ENCODE data around the gene HSD17B10.
A peak's percentile ranks its signal among the peaks of the same experiment; 100 is the strongest.
"Not testable (repeated sequence)": the region's sequence is repeated elsewhere in the genome, so short reads cannot be mapped to it uniquely, and the experiment has no call there.

Gene HSD17B10

DNA sequence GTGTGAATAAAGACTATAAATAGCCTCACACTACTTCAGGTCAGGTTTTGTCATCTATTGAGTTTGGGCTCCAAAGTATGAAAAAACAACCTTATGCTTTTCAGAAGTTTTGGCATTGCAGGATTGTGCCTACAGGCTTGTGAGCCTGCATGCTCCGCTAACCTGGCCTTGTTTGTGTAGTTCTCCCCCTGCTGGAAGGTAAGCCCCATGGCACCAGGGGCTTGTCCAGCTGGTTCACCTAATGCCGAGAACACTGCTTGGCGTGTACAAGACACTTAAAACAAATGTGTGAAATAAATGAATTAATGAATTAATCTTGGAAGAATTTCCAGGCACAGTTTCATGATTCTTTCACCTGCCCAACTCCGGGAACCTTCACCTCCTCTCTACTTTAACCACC is 1.8 kb upstream of the HSD17B10 start:
- DNase-seq: peak; percentile 61

DNA sequence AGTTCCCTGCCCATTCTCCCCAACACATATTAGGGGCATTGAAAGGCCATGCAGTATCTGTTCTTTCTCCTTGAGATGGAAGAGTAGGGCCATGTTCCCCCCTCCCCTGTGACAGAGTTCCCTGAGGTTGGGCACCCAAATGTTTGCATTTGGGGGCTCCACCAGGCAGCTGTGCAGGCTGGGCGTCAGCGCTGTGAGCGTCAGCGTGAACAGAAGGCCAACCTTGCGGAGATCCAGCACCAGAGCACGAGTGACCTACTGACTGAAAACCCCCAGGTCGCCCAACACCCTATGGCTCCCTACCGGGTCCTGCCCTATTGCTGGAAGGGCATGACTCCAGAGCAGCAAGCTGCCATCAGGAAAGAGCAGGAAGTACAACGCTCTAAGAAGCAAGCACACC is 3.9 kb downstream of the HSD17B10 start:
- no peak for DNase-seq

DNA sequence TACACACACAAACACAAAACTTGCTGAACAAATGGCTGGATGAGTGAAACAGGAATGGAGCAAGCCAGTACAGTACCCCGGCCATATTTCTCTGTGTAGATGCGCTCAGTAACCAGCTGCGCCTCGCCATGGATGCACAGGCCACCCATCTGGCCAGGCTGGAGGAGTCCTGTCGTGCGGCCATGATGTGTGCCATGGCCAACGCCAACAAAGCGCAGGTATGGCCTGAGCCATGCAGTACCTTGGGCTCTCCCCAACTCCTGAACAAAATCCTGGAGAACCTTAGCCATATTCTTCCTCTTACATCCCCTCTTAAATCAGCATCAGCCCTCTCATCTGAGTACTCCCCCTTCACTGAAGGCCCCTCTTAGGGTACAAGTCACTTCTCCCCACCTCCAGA is 4.4 kb downstream of the HSD17B10 start:
- DNase-seq: no peak

DNA sequence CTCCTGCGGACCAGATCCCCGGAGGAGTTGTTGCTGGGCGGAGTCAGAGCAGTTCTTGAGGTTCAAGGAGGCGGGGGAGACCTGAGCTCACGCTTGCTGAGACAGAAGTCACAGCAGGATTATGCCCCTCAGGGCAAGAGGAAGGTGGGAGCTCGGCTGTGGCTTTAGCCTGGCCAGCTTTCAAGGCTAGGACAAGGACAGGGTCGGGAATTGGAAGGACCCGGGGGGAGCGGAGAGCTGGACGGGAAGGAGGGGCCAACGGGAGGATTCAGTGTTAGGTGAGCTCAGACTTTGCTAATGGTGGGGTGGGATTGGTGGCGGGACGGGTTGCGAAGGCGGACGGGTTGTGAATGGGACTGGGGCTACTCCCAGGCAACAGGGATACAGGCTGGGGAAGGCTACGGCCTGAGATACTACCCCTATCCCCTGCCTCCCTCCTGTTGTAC is 11.3 kb downstream of the HSD17B10 start, which contains the start of gene RIBC1:
TSS of gene RIBC1 (plus strand) at position 13 of the 446 bp plus-strand sequence. CDS start 3,404 bp downstream, outside the sequence.
- DNase-seq: no peak

DNA sequence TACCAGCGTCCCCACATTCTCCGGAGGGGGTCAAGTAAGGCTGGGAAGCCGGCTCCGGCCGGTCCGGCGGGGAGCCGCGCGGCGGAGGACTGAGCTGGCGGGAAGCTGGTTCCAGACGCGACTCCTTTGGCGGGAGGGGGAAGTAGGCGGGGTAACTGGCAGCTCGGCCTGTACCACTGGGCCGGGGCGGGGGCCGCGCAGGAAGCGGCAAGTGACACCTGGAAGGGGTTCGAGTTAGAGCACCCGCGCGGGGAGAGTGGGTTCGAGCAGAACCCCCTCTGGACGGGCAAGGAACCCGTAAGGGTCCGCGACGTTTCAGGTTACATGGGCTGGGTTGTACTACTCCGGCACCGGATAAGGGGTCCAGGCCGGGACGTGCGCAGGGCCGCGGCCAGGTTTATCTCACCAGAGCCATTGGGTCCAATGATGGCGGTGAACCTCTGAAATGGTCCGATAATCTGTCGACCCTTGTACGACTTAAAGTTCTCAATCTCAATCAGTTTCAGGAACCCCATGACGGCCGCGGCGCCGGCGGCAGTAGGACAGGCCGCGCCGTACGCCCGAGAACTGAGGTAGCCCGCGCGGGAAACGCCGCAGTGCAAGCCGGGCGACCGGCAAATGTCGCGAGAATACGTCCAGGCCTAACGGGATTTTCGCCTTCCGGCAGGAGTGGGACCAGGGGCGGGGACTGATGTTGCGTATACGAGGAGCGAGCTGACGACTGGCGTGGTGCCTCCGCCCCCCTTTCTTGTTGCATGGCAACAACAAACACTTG is 11.9 kb downstream of the HSD17B10 start, which contains the start of gene SMC1A:
TSS of gene SMC1A (minus strand) at position 569 of the 775 bp plus-strand sequence. CDS start at position 515, 54 bp downstream.
- DNase-seq: peak; percentile 96

DNA sequence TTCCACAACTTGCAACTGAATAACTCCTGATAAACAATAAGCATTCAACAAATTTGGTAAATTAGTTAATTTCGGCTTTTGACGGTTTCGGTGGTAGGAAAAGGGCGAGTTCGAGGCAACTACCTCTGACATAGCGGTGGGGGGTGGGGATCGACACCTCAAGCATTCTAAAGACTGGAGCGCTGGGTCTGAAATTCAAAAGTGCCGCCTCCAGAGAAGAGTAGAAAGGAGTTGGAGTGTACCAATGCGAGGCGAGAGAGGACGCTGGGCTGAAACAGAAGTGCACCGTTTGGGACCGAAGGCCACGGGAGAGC is 12.4 kb downstream of the HSD17B10 start:
- DNase-seq: no peak

DNA sequence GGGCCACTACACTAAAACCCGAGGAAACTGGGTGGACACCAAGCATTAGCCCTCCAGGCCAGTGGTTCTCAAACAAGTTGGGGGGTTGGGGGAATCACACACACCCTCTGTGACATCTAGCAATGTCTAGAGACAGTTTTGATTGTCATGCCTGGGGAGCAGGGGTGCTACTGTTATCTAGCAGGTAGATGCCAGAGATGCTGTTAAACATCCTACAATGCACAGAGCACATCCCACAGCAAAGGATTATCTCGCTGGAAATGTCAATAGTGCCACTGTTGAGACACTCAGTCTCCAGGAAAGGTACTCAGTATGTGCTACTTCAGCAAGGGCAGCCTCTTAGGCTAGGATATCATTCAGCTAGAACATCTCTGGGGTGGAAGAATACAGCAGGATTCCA is 13.0 kb downstream of the HSD17B10 start:
- DNase-seq: no peak

DNA sequence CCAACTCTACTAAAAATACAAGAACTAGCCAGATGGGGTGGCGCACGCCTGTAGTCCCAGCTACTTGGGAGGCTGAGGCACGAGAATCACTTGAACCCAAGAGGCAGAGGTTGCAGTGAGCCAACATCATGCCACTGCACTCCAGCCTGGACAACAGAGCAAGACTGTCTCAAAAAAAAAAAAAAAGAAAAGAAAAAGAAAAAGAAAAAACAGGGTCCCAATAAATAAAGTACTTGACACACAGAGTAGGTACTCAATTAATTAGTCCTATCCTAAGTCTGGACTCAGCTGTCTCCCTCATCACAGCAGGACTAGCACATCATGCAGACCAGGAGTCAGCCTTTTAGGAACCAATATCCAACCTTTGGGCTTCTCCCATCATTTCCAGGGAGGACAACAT is 13.8 kb downstream of the HSD17B10 start:
- not testable (repeated sequence) for DNase-seq

DNA sequence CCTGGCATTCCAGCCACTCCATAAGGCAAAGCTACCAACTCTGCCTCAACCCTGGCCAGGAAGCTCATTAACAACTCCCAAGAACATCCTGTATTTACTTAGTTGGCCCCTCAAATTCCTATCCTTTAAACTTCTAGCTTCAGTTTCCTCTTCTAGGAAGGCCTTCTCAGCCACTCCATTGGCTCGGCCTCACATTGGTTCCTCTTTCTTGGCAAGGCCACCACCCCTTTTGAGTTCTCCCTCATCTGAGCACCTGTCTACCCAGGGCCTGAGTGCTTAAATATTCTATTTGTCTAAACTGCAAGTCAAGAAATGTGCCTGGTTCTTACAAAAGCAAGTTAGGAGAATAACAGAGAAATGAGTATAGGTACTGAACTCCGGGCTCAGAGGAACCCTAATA is 21.7 kb downstream of the HSD17B10 start:
- DNase-seq: no peak

DNA sequence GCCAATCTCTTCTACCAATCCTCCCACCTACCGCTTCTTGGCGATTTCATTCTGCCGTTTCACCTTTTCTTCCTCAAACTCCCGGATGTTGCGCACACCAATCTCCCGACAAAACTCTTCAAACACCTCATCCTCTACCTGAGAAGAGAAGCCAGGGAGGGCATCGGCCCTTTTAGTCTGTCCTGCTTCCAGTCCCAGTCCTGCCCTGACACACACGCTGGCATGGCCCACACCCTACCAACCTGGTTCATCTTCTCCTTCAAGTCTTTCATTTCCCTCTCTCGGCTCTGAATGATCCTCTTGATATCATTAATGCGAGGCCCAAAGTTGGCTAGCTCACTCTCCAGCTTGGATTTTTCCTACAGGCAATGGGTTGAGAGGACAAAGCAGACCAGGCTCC is 30.6 kb downstream of the HSD17B10 start:
- no peak for DNase-seq

DNA sequence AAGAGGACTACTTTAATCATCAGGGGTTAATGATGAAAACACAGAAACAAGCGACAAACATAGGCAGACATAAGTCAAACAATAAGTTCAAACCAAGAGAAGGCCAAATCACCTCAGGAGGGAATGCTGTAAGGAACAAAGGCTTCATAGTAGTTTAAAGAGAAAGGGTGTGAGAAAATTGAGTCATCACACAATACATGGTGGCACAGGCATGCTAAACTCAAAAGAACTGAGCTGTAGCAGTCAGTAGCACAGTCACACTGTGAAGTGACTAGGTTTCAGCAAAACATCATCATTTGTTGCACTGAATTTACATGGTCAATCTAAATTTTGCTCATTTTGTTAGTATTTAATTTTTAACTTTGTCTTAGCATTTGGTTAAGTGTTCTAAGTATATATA is 36.0 kb downstream of the HSD17B10 start:
- no peak for DNase-seq

DNA sequence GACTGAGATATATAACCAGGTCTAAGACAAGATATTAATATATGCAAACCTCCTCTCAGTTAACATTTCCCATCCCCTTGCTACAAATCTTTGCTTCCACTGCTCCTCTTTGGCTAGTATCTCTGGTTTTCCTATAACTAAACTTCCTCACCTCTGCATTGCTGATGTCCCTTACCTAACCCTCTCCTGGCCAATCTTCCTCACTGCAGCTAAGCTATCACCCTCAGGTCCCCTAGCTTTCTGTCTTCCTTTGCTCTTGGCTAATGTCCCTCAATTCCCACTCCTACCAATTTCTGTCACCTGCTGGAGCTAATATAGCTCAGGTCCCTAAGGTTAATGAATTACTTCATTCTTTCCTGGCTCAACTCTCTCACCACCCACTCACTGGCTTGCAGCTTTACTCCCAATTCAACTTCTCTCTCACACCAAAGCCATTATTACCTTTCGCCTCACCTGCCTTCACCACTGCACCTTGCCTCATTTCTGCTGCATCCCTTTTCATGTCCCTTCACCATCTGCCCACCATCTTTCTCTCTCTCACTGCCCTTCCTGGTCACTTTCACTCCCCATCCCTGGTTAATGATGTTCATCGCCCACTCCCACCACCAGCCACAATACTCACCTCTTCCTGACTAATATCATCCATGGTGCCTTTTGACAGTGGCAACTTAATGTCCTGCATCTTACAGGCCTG is 38.4 kb downstream of the HSD17B10 start:
- no peak for DNase-seq

DNA sequence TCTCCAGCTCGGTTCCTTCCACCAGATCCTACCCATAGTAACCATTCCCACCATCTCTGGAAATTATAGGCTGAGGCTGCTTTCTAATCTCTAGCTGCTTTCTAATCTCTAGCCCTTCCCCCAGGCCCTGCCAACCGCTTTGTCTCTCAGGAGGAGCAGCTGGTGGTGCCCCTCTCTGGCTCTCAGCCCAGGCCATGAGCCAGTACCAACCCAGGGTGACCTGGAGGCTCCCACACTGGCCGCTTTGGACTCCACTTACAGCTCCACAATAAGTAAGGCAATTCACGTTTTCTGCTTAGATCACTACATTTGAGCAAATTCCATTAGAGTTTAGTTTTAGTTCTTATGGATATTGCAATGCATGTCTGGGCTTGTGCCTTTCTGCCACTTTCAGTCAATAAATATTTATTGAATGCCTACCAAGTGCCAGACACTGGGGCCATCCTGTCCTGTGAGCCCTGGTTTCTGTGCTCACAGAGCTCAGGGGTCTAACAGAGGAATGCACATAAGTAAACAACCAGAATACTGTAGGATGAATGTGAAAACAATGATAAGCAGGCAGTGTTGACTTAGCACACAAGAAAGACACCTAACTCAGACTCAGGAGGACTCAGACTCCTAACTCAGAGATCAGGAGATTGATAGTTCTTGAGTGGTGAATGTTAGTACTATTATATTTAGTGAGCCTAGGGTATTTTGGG is 50.6 kb downstream of the HSD17B10 start:
- no peak for DNase-seq

All from stimulated activated CD4-positive, alpha-beta T cell treated with anti-CD3 and anti-CD28 coated beads, Interleukin-1b, Interleukin-23, amount 100 ng/mL, for 48 hours (primary cell).